ENCODE measurements around the gene BBC3. TPM values are rescaled to one million over a fixed set of nuclear protein-coding genes. Genes with fewer than 3 reads are reported as not detected.

Gene BBC3
- total RNA-seq, 1 donor from 2014 or later, result 18.3 TPM

DNA sequence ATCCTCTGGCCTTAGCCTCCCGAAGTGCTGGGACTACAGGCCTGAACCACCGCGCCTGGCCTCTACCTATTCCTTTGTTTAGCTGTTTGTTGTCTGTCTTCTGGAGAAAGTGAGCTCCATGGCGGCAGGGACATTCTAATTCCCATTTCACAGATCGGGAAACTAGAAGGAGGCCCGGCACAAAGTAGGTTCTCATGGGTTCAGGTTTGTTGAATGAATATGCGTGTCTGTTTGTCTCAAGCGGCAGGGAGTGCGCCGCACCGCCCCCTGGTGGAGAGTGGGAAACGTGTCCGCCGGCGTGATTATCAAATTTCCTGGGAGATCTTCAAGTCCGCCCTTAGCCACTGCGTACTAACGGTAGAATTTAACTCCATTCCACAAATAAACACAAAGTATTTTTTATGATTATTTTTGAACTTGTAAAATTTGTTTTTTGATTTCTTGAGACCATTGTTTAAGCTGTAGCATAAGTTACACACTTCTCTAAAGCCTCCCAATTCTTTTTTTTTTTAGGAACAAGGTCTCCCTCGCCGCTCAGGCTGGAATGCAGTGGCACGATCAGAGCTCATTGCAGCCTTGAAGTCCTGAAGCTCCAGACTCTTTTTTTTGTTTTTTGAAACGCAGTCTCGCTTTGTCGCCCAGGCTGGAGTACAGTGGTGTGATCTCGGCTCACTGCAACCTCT is 16.4 kb upstream of the BBC3 start:
- TF ChIP-seq, protein P1, sequence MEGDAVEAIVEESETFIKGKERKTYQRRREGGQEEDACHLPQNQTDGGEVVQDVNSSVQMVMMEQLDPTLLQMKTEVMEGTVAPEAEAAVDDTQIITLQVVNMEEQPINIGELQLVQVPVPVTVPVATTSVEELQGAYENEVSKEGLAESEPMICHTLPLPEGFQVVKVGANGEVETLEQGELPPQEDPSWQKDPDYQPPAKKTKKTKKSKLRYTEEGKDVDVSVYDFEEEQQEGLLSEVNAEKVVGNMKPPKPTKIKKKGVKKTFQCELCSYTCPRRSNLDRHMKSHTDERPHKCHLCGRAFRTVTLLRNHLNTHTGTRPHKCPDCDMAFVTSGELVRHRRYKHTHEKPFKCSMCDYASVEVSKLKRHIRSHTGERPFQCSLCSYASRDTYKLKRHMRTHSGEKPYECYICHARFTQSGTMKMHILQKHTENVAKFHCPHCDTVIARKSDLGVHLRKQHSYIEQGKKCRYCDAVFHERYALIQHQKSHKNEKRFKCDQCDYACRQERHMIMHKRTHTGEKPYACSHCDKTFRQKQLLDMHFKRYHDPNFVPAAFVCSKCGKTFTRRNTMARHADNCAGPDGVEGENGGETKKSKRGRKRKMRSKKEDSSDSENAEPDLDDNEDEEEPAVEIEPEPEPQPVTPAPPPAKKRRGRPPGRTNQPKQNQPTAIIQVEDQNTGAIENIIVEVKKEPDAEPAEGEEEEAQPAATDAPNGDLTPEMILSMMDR (IDR thresholded peaks at IDR 0.05; ENCODE audit: unreplicated experiment), result peak; percentile 95
- no peaks in the 10 kb centered on the region for H3K9me3 Mint-ChIP-seq (ENCODE audit: low read depth)

DNA sequence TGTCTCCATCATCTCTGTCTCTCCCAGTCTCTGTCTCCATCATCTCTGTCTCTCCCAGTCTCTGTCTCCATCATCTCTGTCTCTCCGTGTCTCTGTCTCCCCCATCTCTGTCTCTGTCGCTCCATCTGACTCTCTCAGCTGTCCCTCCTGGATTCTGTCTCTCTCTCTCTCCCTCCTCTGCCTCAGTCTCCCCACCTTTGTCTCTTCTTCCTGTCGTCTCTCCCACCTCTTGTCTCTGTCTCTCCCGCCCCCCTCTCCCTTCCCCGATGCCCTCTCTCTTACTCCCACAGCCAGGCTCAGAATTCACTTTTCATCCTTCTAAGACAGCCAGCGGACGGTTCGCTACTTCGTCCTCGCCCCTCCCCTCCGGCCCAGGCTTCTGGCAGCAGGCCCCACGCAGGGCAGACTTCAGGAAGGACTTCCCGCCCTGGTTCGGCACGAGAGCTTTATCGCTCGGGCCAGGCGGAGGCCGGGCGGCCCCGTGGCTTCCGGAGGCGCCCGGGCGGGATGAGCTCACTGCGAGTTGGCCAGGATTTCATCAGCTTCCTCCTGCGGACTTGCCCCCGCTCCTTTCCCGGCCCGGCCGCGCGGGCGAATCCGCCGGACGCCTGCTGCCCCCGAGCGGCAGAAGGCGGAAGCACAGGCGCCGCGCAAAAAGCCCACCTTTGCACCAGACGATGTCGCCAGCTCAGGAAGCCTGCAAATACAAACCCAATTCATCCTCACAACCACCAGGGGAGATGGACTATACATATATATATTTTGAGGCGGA is 13.0 kb upstream of the BBC3 start:
- H3K9me3 Mint-ChIP-seq (ENCODE audit: low read depth), result no peaks in the 10 kb centered on the region
- TF ChIP-seq, protein P1 (IDR thresholded peaks at IDR 0.05; ENCODE audit: unreplicated experiment), result peak; percentile 98
- peaks cover 8% of the 10 kb centered on the region for H3K4me1 Mint-ChIP-seq (ENCODE audit: low read depth)

More for the DNA sequence above, 16.4 kb upstream of the BBC3 start:
- Mint-ChIP-seq H3K36me3 (ENCODE audit: insufficient read depth) (no peaks in the 10 kb centered on the region), H3K4me1 (ENCODE audit: low read depth) (peaks cover 4% of the 10 kb centered on the region), H3K4me3 (ENCODE audit: low read depth) (no peak overlapping the region), H3K27ac (peak overlapping the region; percentile 82), H3K27me3 (peaks cover 8% of the 10 kb centered on the region)
- DNase-seq (ENCODE audit: low spot score, unreplicated experiment), result peak; percentile 66

DNA sequence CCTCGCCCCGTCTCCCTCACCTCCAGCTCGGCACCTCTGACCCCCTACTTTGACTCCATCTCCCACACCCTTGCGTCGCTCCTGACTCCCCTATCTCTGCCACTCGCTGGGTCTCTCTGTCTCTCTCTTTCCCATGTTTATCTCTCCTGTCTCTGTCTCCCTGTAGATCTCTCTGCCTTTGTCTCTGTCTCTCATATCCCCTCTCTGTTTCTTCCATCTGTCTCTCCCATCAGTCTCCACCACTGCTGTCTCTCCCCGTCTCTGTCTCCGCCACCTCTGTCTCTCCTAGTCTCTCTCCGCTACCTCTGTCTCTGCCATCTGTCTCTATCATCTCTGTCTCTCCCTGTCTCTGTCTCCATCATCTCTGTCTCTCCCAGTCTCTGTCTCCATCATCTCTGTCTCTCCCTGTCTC is 12.4 kb upstream of the BBC3 start:
- Mint-ChIP-seq H3K27ac (peak overlapping the region; percentile 84), H3K27me3 (peaks cover 18% of the 10 kb centered on the region), H3K4me1 (ENCODE audit: low read depth) (peaks cover 9% of the 10 kb centered on the region), H3K36me3 (ENCODE audit: insufficient read depth) (no peaks in the 10 kb centered on the region), H3K9me3 (ENCODE audit: low read depth) (no peaks in the 10 kb centered on the region), H3K4me3 (ENCODE audit: low read depth) (peak overlapping the region; percentile 58)
- TF ChIP-seq, protein P1 (IDR thresholded peaks at IDR 0.05; ENCODE audit: unreplicated experiment), result no peak
- DNase-seq (ENCODE audit: low spot score, unreplicated experiment), result no peak

More for the DNA sequence above, 13.0 kb upstream of the BBC3 start:
- Mint-ChIP-seq H3K36me3 (ENCODE audit: insufficient read depth) (no peaks in the 10 kb centered on the region), H3K4me3 (ENCODE audit: low read depth) (peak overlapping the region; percentile 53), H3K27ac (peak overlapping the region; percentile 84), H3K27me3 (peaks cover 14% of the 10 kb centered on the region)
- peak; percentile 96 for DNase-seq (ENCODE audit: low spot score, unreplicated experiment)

DNA sequence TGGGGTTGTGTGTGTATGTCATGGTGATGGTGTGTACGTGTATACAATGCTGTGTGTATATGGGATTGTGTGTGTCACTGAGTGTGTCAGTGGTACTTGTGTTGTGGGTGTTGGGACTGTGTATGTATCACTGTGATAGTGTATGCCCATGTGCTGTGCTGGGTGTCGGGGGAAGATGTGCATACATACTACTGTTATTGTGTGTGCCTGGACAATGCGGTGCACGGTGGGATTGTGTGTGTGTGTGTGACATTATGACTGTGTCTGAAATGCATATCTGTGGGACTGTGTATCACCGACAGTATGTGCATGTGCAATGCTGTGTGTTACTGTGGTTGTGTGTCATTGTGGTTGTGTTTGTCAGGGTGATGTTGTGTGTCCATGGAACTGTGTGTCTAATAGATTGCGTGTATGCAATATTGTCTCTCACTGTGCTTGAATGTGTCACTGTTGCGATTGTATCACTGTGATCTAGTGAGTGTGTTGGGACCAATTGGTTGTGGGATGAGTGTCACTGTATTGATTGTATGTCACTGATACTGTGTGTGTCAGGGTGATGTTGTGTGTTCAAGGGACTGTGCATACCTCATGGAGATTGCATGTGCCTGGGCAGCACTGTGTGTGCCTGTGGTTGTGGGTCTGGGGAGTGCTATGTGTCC is 11.0 kb upstream of the BBC3 start:
- Mint-ChIP-seq H3K36me3 (ENCODE audit: insufficient read depth) (no peaks in the 10 kb centered on the region), H3K27ac (no peak overlapping the region), H3K27me3 (peaks cover 18% of the 10 kb centered on the region), H3K4me3 (ENCODE audit: low read depth) (no peak overlapping the region), H3K9me3 (ENCODE audit: low read depth) (no peaks in the 10 kb centered on the region), H3K4me1 (ENCODE audit: low read depth) (peaks cover 9% of the 10 kb centered on the region)
- DNase-seq (ENCODE audit: low spot score, unreplicated experiment), result no peak
- TF ChIP-seq, protein P1 (IDR thresholded peaks at IDR 0.05; ENCODE audit: unreplicated experiment), result no peak

Data from progenitor cell of endocrine pancreas (in vitro differentiated cells).